A549 treated with Mapracorat at 1 μM for 4 hours (cell line): ENCODE data around the gene TMEM217. TPM values are rescaled to one million over a fixed set of nuclear protein-coding genes. Genes with fewer than 3 reads are reported as not detected.

Source experiments
- total RNA-seq: library from RNA; stranded (reverse); fragments of 200-300 nt; extraction: Qiagen RNA extraction; gene quantifications from 5 replicates; pipeline ENCODE4 v1.2.3, GENCODE V29; 2022

The TMEM217 gene
- total RNA-seq: 0.33 to 0.71 TPM (median 0.43 TPM) in 5 replicates

GRCh38 chr6:37257634-37258404 lies at the start of gene TMEM217, which contains the start of gene TBC1D22B:
Gene TMEM217, minus strand, starts transcription at chr6:37258144. Its CDS starts 39,114 bp downstream, at chr6:37219030.
Gene TBC1D22B, plus strand, starts transcription at chr6:37257772. Its CDS starts 146 bp downstream, at chr6:37257918.

GRCh38 chr6:37169496-37170272 lies 88.3 kb downstream of the TMEM217 start, which contains the start of gene PIM1:
Gene PIM1, plus strand, starts transcription at chr6:37170152. Its CDS starts 424 bp downstream, at chr6:37170576.

Other genes starting within 250 kb of the TMEM217 start
- 10.0 to 14.2 TPM (median 12.8 TPM) in 5 replicates for gene PIM1, start 88.0 kb downstream of the TMEM217 start, total RNA-seq
- 5.0 to 5.7 TPM (median 5.4 TPM) in 5 replicates for gene TBC1D22B, start 372 bp downstream of the TMEM217 start, total RNA-seq
- gene RNF8, start 95.8 kb upstream of the TMEM217 start, total RNA-seq: 20.6 to 28.0 TPM (median 23.7 TPM) in 5 replicates
- gene CMTR1, start 175.1 kb upstream of the TMEM217 start, total RNA-seq: 14.3 to 17.6 TPM (median 16.8 TPM) in 5 replicates
- 42.3 to 51.4 TPM (median 45.0 TPM) in 5 replicates for gene CCDC167, start 241.7 kb upstream of the TMEM217 start, total RNA-seq